Measurements from ENCODE around the gene TEKT5.

DNA sequence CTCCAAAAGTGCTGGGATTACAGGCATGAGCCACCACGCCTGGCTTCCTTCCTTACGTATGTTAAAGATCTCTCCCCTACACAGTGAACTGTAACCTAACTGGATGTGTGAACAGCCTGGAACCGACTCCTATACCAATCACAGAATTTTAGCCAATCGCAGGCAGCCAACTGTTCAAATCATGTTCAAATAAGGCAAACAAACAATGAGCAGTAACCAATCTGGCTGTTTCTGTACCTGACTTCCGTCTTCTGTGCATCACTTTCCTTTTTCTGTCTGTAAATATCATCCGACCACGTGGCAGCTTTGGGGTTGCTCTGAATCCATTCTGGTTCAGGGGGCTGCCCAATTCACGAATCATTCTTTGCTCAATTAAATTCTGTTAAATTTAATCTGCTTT is 27.5 kb downstream of the TEKT5 start:
- TF ChIP-seq, protein P1, sequence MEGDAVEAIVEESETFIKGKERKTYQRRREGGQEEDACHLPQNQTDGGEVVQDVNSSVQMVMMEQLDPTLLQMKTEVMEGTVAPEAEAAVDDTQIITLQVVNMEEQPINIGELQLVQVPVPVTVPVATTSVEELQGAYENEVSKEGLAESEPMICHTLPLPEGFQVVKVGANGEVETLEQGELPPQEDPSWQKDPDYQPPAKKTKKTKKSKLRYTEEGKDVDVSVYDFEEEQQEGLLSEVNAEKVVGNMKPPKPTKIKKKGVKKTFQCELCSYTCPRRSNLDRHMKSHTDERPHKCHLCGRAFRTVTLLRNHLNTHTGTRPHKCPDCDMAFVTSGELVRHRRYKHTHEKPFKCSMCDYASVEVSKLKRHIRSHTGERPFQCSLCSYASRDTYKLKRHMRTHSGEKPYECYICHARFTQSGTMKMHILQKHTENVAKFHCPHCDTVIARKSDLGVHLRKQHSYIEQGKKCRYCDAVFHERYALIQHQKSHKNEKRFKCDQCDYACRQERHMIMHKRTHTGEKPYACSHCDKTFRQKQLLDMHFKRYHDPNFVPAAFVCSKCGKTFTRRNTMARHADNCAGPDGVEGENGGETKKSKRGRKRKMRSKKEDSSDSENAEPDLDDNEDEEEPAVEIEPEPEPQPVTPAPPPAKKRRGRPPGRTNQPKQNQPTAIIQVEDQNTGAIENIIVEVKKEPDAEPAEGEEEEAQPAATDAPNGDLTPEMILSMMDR (IDR thresholded peaks at IDR 0.05), result no peak
- TF ChIP-seq POLR2A (IDR thresholded peaks at IDR 0.05), result no peak

Data from body of pancreas (tissue), 4 donors.